HG03520 (cell line): ENCODE results near the gene ITPKA.
"Not testable (repeated sequence)": the region's sequence is repeated elsewhere in the genome, so short reads cannot be mapped to it uniquely, and the experiment has no call there.

Experiments used
- ATAC-seq: cut with Tn5 transposase; IDR thresholded peaks from one replicate; pipeline ENCODE4 v1.9.1; 2021; ENCODE audit warnings: mild to moderate bottlenecking, moderate library complexity; ENCODE audit not compliant: unreplicated experiment

Gene ITPKA

DNA sequence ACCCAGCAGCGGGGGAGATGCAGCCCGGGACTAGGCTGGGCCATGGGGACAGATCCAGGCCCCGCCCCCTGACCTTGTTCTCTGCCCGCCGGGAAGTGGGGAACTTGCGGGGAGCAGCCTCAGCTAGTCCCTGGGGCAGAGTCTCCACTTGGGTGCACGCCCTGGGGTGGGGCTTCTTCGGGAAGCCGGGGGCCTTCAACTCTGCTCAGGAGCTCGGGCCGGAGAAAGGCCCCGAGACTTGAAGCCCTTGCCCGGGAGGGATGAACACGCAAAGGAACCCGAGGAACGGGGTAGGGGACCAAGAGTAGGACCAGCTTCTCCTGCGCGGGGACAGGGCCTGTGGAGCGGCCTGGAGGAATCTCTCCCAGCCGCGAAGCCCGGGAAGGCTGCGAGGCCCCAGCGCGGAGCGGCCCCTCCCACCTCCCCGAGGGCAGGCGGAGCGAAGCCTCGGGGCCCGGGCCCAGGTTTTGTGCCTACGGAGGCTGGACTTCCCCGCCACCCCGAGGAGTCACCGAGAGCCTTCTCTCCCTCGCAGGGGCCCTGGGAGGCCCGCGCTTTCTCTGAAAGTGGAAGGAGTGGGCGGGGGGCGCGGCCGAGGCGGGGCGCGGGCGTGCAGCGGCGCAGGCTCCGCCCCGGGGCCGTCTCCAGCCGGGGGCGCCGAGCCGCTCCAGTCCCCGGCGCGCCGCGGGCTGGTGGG, at the start of gene ITPKA:
Gene ITPKA, plus strand, starts transcription at position 670 of the 697 bp plus-strand sequence. CDS start 54 bp downstream, outside the sequence.
- peak; percentile 62 for ATAC-seq

DNA sequence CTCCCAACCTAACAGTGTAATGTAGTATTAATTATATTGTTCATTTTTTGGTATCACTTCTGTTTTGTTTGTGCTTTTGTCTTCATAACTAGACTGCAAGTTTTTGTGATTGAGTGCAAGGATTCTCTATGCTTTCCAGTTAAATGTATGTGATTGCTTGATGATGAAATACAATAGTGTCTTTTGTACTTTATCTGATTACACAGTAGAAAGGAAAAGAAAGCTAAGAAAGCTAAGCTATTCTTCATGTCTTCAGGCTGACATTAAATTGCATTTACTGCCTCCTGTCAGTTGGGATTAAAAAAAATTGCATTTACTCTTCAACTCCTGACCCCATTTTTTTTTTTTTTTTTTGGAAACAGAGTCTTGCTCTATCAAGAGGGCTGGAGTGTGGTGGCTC, 48.3 kb upstream of the ITPKA start:
- ATAC-seq = no peak

DNA sequence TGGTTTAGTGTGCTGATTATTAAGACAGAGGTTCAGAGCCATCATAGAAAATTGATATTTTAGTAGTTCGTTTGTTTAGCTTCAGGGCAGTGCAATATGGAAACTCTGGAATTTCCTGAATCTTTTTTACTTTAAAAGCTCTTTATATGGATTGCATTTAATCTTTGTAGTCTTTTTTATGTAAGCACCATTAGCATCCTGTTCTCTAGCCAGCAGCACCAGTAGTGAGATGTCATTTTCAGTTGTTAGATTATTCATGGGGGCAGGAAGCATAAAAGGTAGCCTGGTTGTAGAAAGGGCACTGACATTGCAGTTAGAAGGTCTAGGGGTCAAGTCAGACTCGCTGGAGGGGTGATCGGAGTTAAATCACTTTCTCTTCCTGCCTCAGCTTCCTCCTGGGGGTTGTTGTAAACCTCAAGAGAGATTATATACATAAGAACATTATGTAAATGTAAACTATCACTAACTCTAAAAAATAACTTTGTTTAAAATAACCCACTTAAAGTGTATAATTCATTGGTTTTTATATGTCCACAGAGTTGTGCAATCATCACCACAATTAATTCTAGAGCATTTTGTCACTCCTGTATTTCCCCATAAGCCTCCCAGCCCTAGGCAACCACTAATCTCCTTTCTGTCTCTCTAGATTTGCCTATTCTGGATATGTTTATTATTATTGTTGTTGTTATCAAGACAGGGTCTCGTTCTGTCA, 31.4 kb upstream of the ITPKA start:
- ATAC-seq = no peak

DNA sequence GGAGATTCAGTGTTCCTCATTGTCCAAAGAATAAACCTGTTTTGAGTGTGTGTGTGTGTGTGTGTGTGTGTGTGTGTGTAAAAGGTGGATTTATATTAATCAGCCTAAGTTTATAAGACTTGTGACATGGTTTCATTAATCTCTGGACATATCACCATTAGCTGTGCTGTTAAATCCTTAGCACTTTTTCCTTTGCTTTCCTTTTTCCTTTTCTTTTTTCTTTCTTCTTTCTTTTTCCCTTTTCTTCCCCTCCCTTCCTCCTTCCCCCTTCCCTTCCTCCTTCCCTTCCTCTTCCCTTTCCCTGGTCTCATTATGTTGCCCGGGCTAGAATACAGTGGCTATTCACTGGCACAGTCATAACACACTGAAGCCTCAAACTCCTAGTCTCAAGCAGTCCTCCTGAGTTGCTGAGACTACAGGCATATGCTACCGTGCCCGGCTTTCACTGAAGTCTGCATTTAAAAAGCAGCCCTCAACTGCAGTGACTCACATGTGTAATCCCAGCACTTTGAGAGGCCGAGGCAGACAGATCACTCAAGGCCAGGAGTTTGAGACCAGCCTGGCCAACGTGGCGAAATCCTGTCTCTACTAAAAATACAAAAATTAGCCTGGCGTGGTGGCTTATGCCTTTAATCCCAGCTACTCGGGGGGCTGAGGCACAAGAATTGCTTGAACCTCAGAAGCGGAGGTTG, 28.6 kb upstream of the ITPKA start:
- no peak for ATAC-seq

DNA sequence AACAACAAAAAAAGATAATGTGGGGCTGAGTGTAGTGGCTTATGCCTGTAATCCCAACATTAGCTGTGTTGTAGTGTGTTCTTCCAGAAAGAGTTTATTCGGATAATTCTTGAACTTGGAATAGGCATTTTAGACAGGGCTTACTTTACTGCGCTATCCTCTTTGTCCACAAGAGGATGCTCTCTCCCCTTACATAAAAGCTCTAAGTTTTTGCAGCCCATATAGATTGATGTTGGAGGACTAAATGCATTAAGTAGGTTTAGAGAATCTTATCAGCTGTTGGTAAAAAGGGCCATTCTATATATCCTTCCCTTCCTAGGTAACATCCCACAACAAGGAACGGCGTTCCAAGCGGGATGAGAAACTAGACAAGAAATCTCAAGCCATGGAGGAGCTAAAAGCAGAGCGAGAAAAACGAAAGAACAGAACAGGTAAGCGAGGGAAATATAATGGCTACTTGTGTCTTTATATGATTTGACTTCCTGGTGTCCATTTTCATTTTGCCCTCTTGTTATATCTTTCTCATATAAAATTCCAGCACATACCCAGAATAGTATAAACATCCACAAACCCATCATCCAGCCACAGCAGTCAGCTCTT, 27.8 kb upstream of the ITPKA start:
- ATAC-seq = no peak

DNA sequence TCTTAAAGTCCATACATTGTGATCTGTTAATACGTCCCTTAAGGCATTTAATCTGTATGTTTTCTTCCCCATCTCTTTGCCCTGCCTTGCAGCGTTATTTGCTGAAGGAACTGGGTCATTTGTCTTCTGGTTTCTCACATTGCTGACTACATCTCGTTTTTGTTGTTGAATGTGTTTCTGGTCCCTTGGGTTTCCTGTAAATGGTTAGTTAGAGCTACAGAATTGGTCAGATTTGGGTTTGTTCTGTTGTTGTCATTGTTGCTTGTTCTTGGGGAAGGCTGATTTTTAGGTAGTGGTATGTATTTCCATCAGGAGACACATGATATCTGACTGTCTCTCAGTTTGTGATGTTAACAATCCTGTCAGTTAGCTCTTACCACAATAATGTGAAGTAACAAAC, 27.0 kb upstream of the ITPKA start:
- no peak for ATAC-seq

DNA sequence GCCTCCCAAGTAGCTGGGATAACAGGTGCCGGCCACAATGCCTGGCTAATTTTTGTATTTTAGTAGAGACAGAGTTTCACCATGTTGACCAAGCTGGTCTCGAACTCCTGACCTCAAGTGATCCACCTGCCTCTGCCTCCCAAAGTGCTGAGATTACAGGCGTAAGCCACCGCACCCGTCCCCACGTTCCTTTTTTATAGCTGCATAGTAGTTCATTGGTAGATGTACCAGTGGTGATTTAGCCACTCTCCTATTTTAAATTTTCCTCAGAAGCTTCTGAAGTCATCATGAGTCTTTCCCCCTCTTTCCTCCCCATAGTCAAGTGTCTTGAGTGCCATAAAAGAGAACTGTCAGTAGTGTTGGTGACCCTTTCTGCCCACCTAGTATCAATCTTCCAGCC, 24.0 kb upstream of the ITPKA start:
- ATAC-seq = not testable (repeated sequence)

DNA sequence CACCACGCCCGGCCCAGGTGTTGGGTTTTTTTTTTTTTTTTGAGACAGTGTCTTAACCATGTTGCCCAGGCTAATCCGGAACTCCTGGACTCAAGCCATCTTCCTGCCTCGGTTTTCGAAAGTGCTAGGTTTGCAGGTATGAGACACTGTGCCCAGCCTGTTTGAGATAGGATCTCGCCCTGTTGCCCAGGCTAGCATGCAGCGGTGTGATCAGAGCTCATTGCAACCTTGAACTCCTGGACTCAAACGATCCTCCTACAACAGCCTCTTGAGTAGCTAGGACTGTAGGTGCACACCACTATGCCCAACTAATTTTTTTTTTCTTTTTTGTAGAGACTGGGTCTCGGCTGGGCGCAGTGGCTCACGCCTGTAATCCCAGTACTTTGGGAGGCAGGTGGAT, 20.3 kb upstream of the ITPKA start:
- no peak for ATAC-seq

DNA sequence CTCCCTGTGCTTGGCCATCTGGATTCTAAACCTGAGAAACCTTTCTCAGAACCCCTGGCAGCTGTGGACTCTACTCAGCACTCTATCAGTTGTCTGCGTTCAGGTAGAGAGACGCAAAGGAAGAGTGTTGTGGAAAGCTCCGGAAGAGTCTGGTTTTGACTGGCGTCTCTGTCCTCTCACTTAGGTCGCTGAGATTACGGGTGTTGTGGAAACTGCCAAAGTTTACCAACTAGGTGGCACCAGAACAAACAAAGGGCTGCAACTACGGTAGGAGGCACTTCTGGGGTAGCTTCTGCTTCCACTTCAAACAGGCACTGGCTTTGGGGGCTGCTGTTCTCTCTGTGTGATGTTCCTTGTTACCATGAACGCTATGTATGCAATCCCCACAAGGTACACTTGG, 19.2 kb upstream of the ITPKA start:
- ATAC-seq = no peak

DNA sequence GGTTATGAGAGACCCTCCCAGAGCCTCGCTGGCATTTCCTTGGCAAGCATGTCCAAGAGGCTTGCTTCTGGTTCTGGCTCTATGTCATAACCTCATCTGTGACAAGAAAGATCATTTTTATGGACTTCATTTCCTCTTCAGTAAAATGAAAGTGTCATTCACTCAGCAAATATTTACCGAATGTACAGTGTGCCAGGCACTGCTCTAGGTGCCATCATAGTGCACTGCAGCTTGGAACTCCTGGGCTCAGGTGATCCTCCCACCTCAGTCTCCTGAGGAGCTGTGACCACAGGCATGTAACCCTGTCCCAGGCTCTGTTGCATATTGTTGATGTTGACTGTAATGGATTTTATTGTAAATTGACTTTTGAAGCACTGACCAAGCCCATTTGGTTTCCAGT, 18.7 kb upstream of the ITPKA start:
- ATAC-seq = no peak

DNA sequence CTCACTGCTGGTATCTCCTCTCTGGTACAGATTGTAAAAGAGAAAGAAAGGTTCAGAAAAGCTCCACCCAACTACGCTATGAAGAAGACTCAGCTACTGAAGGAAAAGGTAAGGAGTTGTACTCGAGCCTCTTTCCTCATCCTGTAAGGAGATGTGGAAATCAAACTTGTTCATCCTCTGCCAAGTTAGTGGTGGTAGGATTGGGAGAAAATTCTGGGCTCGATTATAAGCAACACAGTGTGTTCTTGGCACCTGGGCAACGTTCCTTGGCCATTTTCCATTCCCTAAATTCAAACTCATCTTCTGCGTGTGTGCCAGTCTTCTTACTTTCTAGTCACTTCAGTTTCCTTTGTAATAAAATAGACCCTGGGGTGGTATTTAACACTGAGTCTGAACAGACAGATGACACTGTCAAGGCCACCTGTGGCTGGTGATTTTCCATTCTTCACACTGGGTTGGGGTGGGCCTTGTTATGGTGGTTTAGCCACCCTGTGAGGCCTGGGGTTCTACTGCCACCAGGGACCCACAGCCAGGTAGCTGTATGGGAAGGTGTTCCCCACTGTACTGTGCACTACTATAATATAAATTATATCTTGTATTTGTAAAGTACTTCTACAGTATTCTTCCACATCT, 17.1 kb upstream of the ITPKA start:
- ATAC-seq = no peak

DNA sequence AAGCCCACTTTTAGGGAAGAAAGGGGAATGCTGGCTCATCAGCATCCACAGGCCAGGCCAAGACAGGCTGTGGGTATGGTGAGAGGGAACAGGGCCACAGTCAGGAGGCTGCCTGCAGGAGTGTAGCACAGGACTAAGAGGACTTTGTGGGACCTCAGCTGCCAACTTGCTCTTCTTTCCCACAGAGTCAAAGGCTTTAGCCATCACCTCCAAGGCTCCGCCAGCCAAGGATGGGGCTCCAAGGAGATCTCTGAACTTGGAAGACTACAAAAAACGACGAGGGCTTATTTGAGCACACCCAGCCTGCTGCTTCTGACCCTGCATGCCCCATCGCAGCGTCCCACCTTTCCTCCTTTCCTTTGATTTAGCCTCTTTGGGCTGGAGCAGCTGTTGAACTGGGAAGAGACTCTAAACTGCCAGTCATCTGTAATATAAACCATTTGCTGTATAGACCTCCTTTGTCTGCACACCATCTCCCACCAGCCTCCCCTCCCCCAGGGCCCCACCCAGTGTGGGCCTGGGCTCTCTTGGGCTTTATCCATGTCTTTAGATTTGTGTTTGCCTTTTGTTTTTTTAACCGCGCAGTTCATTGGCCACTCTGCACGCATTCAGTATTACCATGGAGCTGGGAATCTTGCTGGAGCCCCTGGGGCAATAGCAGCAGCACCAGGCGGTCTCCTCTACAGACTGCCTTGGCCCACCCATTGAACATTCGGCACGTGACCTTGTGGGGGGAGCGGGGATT, 13.1 kb upstream of the ITPKA start:
- no peak for ATAC-seq

DNA sequence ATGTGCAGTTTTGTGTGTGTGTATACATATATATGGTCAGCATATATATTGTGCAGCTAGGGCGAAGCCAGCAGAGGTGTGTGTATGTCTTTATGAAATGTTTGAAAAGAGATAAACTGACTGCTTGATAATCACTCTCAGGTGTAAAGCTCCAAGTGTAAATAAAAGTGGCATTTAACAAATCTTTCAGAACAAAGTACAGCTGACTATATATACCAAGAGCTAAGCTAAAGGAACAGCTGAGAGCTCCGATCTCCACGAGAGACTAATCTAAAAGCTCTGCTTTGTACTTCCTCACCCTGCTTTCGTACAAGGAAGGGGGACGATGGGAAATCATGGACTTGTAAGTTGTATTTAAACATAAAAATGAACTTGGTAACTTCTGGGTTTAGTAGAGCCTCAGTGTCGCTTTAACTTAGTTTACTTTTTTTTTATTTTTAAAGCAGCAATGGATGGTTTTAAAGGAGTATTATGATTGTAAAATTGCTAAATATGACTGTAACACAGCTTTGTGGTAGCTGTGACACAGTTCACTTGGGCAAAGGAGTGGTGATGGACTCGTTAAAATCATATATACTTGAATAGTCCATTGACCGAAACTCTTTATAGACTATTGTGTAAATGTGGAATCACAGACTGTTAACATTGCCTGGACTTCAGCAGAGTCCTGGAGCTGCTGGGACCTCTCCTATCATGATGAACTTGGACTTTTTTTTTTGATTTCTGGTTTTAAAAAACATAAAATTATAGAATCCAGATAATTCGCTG, 11.4 kb upstream of the ITPKA start:
- no peak for ATAC-seq

DNA sequence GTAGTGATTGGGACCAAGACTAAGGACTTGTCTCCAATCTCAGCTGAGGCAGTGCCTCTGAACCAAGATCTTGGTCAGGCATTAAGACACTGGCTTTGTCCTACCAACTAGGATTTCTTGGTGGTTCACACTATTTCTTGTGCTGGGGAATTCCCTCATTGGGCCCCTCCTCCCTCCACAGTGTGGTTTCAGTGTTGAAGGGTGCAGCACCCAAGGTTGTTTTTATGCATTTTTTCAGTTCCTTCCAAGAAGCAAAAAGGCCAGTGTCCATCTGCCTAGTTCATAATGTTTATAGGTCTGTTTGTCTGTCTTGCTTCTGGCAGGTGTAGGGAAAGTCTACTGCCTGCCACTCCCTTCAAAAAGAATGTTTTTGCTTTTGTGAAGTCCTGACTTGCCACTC, 10.6 kb upstream of the ITPKA start:
- no peak for ATAC-seq

DNA sequence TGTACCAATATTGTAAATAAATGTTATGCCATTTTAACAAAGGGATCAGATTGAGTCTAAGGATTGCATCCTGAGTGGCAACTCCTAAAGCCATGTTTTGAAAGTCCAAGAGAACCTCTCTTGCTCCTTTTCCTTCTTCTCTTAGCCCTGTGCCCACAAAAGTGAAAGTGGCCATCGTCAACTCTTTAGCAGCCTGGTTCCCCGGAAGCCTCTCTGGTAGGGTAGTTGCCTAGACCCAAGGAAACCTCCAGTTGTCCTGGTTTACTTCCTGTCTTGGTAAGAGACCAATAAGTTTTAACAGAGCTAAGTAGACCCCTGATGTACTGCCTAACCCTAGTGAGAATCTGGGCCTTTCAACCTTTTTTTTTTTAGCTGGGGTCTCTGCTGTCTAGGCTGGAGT, 10.2 kb upstream of the ITPKA start:
- no peak for ATAC-seq

DNA sequence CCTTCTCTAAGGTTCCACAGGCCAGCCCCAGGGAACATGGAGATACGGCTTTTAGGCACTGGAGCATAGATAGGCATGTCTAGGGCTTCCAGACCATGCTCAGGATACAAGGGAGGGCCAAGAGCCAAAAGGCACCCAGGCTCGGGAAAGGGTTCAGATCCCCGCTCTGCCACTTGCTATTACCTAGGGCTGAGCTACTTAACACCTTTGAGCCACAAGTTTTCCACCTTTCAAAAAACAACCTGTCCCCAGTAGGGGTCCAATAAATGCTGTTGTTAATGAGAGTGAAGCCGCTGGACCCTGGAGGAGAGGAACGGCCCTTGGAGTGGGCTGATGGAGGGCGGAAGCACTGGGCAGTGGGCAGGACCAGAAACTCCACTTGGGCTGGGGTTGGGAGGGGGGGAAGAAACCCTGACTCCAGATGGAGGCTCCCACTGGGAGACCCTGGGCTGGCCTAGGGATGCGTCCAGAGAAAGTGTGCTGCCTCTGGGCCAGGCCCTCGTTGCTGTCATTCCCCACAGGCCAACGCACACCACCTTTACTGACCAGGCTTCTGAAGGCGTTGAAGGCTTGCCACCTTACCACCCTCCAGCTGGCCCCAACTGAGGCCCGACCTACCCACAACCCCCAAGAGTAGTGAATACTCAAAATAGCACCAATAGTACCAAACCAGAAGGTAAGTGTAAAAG, 8.6 kb upstream of the ITPKA start:
- no peak for ATAC-seq

DNA sequence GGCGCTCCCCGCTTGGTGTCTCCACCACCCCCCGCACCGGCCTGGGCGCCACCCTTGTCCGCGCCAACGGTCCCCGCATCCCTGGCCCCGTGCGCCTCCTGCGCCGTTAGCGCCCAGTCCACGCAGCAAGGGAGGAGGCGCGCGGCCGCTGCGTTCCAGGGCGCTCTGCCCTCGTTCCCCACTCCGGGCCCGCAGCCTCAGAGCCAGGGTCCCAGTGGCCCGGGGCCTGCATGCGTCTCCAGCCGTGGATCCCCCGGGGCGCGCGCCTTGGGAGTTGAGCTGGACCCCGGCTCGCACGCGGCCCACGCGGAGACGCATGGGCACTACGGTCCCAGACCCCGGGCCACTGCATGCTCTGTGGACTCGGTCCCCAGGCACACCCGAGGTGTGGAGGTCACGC, 7.4 kb upstream of the ITPKA start:
- no peak for ATAC-seq

DNA sequence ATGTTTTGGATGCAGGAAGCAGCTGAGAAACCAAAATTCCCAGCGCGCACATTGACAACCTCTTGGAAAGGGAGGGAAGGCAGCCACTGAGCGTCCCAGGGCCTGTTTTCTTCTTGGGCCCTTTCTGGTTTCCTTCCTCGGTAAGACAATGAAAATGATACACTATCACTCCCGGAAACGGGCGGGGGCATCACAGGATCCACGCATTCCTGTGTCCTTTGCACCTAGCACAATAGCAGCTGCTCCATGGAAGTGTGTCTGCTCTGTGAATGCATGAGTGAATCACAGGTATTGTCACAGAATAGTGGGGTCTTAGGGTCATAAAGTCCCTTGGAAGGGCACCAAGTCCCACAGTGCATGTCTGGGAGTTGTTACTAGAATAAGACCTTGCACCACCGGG, 6.3 kb upstream of the ITPKA start:
- ATAC-seq = no peak

DNA sequence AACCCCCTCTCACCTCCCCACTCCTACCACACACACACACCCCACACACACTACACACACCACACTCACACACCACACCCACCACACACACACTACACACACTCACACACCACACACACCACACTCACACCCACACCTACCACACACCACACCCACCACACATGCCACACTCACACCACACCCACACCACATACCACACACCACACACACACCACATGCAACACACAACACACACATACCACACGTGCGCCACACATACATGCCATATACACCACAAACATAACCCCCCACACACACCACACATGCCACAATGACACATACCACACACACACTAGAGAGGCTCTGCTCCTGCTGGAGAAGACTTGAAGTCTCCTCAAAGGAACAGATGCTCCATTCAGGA, 5.9 kb upstream of the ITPKA start:
- ATAC-seq = no peak
